Activated CD8-positive, alpha-beta memory T cell treated with anti-CD3 and anti-CD28 coated beads, Interleukin-2, amount 50 U/mL, for 4 hours (primary cell): ENCODE data around the gene RPL35.
A peak's percentile ranks its signal among the peaks of the same experiment; 100 is the strongest.

Experiments
- DNase-seq: peaks from one replicate; pipeline ENCODE4 v3.0.0-alpha.2; 2020

RPL35 gene

GRCh38 chr9:124875501-124875900 is 13.7 kb upstream of the RPL35 start:
- DNase-seq = no peak

GRCh38 chr9:124873664-124874063 is 11.9 kb upstream of the RPL35 start:
- DNase-seq = peak; percentile 42

DNA sequence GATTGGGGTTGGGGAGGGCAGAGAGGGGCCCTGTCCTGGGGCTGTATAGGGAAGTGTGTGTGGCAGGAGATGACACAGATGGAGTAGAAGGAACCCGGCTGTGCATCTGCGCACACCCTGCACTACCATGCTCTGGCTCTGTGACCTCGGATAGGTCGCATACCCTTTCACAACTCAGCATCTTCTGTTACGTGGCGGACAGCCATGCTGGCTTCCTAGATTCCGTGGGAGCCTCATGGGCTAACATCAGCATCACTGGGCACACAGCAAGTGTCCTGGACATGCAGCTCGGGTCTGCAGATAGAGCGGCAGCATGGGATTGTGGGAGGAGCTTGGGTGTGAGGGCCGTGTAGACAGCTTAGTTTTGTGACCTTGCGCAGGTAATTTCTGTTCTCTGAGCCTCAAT is 9.4 kb upstream of the RPL35 start:
- no peak for DNase-seq

DNA sequence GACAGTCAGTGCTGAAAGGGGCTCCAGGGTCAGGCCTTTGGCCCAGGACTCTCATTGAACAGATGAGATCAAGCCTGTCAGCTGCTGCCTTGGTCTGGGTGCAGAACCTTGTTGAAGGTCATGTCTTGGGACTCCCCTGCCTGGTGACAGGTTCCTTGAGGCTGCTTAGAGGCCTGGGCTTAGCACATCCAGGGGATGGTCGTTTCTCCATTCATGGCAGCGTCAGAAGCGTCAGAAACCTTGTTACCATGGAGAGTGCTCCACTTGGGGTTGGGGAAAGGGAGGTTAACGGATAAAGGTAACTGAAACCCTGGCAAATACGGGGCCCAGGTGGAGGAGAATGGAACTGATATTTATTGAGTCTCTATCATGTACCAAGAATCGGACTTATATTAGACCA is 9.0 kb upstream of the RPL35 start:
- no peak for DNase-seq

- peak; percentile 87 for DNase-seq
These were observed 8.3 kb upstream of the RPL35 start for GRCh38 chr9:124869986-124870560.

DNA sequence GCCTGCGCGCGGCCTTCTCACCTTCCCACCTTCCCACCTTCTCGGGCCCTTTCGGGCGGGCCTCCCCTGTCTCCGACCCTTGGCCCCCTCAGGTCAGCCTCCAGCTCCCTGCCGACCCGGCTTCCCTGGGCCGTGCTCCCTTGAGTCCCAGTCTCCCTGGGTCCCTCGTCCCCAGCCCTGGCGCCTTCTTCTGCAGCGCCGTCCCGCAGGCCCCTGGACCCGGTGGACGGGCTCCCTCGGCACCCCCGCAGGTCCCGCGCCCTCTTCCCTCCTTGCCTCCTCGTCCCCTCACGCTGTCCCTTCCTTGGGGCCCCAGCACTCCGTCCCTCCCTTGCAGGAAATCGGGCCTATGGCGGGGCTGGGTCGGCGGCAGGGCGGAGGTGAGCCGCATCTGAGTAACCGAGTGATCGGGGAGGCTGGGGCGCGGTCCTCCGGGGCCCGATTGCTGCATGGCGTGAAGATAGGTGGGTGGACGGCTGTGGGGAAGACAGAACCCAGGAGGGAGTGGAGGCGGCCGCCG is 7.8 kb upstream of the RPL35 start:
- DNase-seq = peak; percentile 50

GRCh38 chr9:124868511-124869465 is 7.0 kb upstream of the RPL35 start:
- peak; percentile 93 for DNase-seq

- DNase-seq = no peak
These were observed 1.7 kb upstream of the RPL35 start for GRCh38 chr9:124863371-124863871.

GRCh38 chr9:124860582-124861341 is 995 bp downstream of the RPL35 start:
- no peak for DNase-seq

GRCh38 chr9:124859803-124860581 is 1.8 kb downstream of the RPL35 start:
- DNase-seq = no peak

DNA sequence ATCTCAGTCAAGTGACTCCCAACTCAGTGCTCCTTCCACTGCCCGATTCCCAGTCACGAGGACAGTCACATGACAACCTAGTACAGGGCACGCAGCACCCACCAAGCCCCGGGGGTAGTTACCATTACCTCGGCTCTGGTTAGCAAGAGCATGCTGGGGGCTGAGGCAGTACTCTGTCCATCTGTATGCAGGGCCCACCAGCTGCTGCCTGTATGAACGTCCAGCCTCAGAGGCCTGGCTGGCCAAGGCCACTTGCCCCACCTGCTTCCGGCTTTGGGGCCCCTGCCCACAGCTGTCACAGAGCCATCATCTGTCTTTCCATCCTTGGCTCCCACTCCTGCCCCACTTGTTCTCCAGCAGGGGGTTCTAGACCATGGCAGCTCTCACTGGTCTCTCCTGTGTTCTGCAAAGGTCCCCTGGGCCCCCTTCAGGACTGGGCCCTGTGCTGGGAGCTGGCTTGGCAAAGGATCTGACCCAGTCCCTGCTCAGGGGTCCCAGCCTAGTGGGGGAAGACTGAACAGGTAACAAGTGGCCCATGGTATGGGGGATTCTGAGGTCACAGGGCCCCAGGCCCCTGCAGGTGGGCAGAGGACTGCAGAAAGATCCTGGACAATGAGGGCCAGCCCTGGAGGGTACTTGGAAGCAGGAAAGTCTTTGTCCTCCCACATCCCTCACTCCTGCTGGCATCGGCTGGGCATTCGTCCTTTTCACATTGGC is 3.3 kb downstream of the RPL35 start:
- no peak for DNase-seq

- no peak for DNase-seq
These were observed 4.1 kb downstream of the RPL35 start for GRCh38 chr9:124857533-124858162.

DNA sequence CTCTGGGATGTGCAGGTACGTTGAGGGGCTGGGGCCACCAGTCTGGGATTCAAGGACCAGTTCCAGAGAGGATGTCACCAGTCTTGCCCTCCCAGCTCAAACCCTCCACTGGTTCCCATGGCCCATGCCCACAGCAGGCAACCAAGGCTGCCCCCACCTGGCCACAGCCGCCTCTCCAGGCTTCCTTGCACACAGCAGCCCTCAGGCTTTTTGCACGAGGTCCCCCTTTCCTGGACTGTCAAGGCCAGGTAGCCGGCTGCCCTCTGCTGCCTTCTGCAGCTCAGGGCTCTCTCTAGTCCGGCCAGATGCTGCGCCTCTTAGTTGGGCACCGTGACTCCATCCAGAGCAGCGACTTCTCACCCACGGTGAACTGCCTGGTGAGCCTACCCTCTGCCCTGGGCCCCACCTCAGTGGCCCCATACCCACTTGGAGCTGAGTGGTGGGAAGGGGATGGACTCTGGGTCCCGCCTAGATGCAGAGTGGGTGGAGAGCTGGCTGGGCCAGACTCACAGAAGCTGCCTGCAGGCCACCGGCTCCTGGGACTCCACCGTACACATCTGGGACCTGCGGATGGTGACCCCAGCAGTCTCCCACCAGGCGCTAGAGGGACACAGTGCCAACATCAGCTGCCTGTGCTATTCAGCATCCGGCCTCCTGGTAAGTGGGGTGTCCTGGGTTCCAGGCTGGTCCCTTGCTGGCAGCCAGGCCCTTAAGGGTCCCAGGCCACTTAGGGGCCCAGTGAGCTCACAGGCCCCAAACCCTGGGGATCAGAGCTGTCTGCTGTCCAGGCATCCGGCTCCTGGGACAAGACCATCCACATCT is 5.6 kb downstream of the RPL35 start:
- no peak for DNase-seq

- DNase-seq = no peak
These were observed 6.2 kb downstream of the RPL35 start for GRCh38 chr9:124855566-124855943.

DNA sequence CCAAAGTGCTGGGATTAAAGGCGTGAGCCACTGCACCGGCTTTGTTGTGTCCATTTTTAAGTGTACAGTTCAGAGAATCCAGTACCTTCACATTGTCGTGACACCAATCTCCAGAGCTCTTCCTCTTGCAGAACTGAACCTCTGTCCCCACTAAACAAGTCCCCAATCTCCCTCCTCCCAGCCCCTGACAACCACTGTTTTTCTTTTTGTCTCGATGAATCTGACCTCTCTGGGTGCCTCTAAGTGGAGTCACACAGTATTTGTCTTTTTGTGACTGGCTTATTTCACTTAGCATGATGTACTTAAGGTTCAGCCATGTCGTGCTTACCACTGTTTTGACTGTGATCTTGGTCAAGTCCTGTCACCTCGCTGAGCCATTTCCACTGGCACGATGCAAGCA is 6.9 kb downstream of the RPL35 start:
- no peak for DNase-seq

GRCh38 chr9:124854161-124854560 is 7.6 kb downstream of the RPL35 start:
- DNase-seq = no peak

GRCh38 chr9:124853605-124854143 is 8.1 kb downstream of the RPL35 start:
- DNase-seq = no peak

DNA sequence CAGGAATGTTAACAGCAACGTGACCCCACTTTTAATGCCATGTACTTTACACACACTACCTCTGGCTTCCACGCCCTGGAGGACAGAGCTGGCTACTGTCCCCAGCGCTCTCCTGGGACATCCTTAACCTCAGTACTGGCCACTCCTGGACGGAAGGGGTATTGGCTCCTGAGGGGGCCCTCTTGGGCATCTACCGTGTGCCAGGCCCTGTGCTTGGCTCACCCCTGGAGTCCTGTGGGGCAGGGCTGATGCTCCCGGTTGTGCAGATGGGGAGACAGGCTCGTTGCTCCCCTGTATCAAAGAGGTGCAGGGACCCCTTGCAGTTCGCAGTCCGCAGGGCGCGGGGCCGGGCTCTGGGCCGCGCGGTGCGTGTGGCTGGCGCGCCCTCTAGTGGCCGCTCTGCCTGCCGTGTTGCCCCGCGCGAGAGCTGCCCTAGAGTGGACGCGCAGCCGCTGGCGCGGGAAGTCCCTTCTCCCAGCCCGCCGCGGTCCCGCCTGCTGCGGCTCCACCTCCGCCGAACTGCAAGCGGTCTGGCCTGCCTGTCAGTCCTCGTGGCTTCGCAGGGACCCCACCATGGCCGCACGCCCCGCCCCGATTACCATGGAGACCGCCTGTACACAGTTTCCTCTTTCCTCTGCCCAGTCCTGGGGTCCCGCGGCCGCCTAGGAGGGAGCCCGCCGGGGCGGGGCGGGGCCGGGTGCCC is 8.8 kb downstream of the RPL35 start, which contains the start of gene WDR38:
WDR38 (plus strand) TSS at position 632 of the 703 bp plus-strand sequence. CDS start 72 bp downstream, outside the sequence.
- peak; percentile 77 for DNase-seq
